Epidermal melanocyte (primary cell): ENCODE results near the gene CDC25C.
A peak's percentile ranks its signal among the peaks of the same experiment; 100 is the strongest.
"Not testable (repeated sequence)": the region's sequence is repeated elsewhere in the genome, so short reads cannot be mapped to it uniquely, and the experiment has no call there.

ENCODE experiments used
- DNase-seq: peaks from one replicate; pipeline ENCODE4 v3.0.0; 2011; ENCODE audit warnings: low spot score; ENCODE audit not compliant: insufficient read length

CDC25C gene

GRCh38 chr5:138346889-138347288, 15.3 kb upstream of the CDC25C start:
- no peak for DNase-seq

DNA sequence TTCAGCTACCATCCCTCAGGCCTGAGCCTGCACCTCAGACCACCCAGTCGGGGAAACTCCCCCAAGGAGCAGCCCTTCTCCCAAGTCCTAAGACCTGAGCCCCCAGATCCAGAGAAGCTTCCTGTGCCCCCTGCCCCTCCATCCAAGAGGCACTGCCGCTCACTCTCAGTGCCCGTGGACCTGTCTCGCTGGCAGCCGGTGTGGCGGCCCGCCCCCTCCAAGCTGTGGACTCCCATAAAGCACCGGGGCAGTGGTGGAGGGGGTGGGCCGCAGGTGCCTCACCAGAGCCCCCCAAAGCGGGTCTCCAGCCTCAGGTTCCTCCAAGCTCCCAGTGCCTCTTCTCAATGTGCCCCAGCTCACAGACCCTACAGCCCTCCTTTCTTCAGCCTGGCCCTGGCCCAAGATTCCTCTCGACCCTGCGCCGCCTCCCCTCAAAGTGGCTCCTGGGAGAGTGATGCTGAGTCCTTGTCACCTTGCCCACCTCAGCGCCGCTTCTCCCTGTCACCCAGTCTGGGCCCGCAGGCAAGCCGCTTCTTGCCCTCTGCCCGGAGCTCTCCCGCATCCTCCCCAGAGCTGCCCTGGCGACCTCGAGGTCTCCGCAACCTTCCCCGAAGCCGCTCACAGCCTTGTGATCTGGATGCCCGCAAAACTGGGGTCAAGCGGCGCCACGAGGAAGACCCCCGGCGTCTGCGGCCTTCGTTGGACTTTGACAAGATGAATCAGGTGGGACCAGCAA, 13.5 kb upstream of the CDC25C start:
- no peak for DNase-seq

DNA sequence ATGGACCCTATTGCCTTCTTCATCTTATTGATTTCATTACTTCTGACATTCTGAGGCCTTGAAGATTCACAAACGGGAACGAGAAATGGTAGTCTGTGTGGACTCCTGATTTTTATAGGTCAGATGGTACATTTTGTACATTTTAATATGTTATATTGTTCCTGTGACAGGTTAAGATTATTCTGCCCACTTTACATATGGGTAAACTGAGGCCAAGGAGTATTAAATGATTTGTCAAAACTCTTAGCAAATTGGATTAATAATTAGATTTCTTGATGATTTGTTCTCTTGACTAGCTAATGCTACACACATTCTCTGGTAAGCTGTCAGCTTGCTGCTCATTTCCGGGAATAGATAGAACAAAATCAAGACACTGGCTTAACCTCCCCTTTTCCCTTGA, 8.4 kb upstream of the CDC25C start:
- DNase-seq: no peak

GRCh38 chr5:138339464-138339863, 7.9 kb upstream of the CDC25C start:
- DNase-seq: no peak

DNA sequence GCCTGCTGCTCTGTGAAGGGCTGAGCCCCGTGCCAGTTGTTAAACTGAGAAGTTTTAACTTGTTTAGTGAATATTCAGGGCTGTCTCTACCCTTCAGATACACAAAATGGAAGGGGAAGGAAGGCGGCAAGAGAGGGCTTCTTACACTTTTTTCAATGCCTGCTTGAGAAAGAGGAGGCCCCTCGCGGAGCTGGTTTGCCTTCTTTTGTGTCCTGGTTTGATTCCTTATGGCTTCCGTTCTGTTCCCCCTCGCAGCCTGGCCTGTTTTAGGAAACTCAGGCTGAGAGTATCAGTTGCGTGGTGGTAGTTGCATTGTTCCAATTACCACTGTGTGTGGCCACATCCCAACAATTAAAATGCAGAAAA, 7.5 kb upstream of the CDC25C start:
- no peak for DNase-seq

DNA sequence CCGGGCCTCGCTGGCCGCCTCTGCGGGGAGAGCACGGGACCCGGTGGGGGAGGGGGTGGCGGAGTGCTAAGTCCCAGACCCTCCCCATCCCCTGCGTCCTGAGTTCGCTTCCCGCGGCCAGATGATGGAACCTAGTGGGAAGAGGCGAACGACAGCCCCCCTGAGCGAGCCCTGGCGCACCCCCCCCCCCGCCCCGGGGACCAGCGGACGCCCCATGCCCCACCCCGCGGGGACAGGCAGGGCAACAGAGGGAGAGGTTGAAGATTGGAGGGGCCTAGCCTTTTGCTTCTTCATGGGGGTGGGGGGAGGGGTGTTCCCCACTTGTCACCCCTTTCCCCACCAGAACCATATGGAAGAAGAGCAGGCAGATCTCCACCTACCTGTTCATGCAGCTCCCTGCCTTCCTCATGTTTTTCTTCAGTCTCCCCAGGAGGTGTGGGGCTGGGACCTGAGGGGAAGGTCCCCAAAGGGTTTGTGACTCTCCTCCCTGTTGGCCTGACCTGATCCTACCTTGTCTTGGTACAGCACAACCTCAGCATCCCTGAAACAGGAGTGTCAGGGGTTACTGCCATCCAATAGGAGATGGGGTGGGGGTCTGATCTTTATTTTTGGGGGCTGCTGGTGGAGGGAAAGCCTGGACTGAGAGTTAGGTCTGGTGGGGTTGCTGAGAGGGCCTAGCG, 6.9 kb upstream of the CDC25C start:
- no peak for DNase-seq

- peak; percentile 88 for DNase-seq
Measured at GRCh38 chr5:138337685-138338410, 6.2 kb upstream of the CDC25C start, which contains the start of gene FAM53C. Gene FAM53C, plus strand, starts transcription at chr5:138338266. Its CDS starts 3,070 bp downstream, at chr5:138341336.

- DNase-seq: peak; percentile 77
Measured at GRCh38 chr5:138336952-138337684, 5.5 kb upstream of the CDC25C start.

DNA sequence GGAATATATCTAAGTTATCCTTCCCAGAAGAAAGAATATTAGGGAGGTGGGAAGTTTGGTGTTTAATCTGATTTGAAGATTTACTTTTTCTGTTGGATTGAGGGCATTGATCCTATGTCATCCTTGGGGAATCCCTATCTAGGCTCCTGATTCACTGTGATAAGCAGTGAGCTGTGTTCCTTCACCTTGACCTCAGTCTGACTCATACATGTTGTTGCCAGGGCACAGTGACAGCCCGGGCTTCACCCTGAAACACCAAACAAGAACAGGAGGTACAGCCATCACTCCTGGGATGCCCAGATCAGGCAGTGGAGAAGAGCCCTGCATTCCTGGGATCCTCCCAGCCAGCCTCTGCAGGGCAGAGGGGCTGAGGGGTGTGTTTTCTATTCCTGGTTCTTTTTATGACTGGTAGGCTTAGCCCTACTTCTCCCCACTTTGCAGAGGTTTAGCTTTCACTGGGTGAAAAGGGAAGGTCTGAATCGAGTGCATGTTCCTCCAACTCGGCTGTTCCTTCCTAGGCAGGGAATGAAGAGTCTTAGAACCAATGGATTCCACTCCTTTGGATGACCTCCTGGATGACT, 3.4 kb upstream of the CDC25C start:
- DNase-seq: no peak

DNA sequence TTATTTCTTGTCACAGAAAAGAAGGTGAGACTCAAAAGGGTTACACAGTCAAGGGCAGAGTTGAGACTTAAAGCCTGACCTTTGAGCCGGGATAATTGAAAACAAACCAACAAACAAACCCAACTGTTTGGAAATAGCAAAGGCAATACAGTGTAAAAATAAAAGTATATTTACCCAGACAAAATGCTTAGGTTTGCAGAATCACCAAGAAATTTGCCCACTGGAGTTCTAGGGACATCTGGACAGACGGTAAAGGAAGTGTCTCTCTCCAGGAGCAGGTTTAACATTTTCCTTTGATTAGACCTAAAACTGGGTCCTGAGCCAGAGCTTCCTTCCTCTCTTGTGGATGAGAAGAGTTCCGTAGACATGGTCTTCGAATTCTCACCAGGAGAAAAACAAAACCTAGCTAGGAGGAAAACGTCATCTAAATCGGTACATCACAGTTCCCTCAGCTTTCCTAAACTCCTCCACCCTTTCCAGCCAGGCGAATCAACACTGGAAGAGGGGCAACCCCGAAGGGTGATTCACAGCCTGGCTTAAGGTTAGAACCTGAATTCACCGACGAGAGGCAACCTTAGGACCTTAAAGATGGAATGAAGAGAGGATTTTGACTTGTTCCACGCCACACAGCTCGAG, 673 bp downstream of the CDC25C start:
- no peak for DNase-seq

GRCh38 chr5:138318211-138318610, 13.4 kb downstream of the CDC25C start:
- not testable (repeated sequence) for DNase-seq

- no peak for DNase-seq
Measured at GRCh38 chr5:138316355-138316754, 15.2 kb downstream of the CDC25C start.

- no peak for DNase-seq
Measured at GRCh38 chr5:138315751-138316278, 15.8 kb downstream of the CDC25C start.

- DNase-seq: no peak
Measured at GRCh38 chr5:138305797-138306196, 25.8 kb downstream of the CDC25C start.

- DNase-seq: no peak
Measured at GRCh38 chr5:138303372-138303771, 28.2 kb downstream of the CDC25C start.

DNA sequence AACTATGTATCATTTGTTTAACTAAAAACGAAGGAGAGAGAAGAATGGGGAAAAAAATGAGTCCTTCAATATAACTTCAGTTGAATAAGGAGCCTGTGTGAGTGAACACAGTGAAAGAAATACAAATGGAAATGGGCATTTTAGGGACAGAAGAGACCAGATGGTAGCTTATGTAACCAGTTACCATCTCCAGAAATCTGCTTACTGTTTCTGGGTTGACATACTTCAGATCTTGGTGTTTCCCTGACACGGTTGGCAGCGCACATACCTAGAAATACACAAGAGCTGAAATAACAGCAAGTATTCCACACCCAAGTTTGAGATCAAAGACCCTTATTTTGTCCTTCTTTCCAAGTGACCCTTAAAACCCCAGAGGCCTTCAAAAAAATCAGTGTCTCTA, 42.3 kb downstream of the CDC25C start:
- no peak for DNase-seq

- no peak for DNase-seq
Measured at GRCh38 chr5:138287246-138287645, 44.4 kb downstream of the CDC25C start.

- DNase-seq: peak; percentile 76
Measured at GRCh38 chr5:138282920-138283742, 48.5 kb downstream of the CDC25C start.

DNA sequence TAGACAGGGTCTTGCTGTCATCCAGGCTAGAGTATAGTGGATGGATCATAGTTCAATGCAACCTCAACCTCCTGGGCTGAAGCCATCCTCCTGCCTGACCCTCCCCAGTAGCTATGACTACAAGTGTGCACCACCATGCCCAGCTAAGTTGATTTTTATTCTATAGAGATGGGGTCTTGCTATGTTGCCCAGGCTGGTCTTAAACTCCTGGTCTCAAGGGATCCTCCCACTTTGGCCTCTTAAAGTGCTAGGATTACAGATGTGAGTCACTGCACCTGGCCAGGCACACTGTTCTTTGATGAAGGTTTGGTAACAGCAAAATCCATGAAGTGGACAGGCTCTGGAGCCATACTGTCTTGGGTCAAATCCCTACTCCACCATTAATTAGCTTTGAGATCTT, 50.7 kb downstream of the CDC25C start:
- no peak for DNase-seq
